ENCODE results near the gene C1orf87.
"Not testable (repeated sequence)": the region's sequence is repeated elsewhere in the genome, so short reads cannot be mapped to it uniquely, and the experiment has no call there.

The C1orf87 gene

GRCh38 chr1:59992040-59992820 is 81.3 kb downstream of the C1orf87 start:
- DNase-seq, result no peak

- DNase-seq, result no peak
Measured at GRCh38 chr1:59990470-59990869, 83.1 kb downstream of the C1orf87 start.

- no peak for DNase-seq
Measured at GRCh38 chr1:59986516-59987310, 86.9 kb downstream of the C1orf87 start.

GRCh38 chr1:59985911-59986515 is 87.6 kb downstream of the C1orf87 start:
- no peak for DNase-seq

- DNase-seq, result no peak
Measured at GRCh38 chr1:59979666-59980065, 93.9 kb downstream of the C1orf87 start.

- DNase-seq, result no peak
Measured at GRCh38 chr1:59978511-59978910, 95.1 kb downstream of the C1orf87 start.

- DNase-seq, result no peak
Measured at GRCh38 chr1:59978026-59978425, 95.5 kb downstream of the C1orf87 start.

- no peak for DNase-seq
Measured at GRCh38 chr1:59977075-59977410, 96.5 kb downstream of the C1orf87 start.

GRCh38 chr1:59976194-59977074 is 97.1 kb downstream of the C1orf87 start:
- DNase-seq, result peak; percentile 55 to 56

- no peak for DNase-seq
Measured at GRCh38 chr1:59973719-59974118, 99.9 kb downstream of the C1orf87 start.

GRCh38 chr1:59972216-59972927 is 101.2 kb downstream of the C1orf87 start:
- no peak for DNase-seq

GRCh38 chr1:59971464-59971911 is 102.1 kb downstream of the C1orf87 start:
- peak; percentile 52 to 57 for DNase-seq

GRCh38 chr1:59969542-59970175 is 103.9 kb downstream of the C1orf87 start:
- DNase-seq, result not testable (repeated sequence)

- DNase-seq, result not testable (repeated sequence)
Measured at GRCh38 chr1:59968746-59969145, 104.8 kb downstream of the C1orf87 start.

GRCh38 chr1:59967780-59968179 is 105.8 kb downstream of the C1orf87 start:
- no peak for DNase-seq

GRCh38 chr1:59967141-59967697 is 106.4 kb downstream of the C1orf87 start:
- DNase-seq, result no peak

- no peak for DNase-seq
Measured at GRCh38 chr1:59952065-59952464, 121.5 kb downstream of the C1orf87 start.

GRCh38 chr1:59949648-59950047 is 123.9 kb downstream of the C1orf87 start:
- DNase-seq, result no peak

GRCh38 chr1:59948990-59949389 is 124.6 kb downstream of the C1orf87 start:
- DNase-seq, result no peak

GRCh38 chr1:59947047-59947938 is 126.3 kb downstream of the C1orf87 start:
- DNase-seq, result peak; percentile 23 to 37
